ENCODE results near the gene CPTP.

CPTP gene

DNA sequence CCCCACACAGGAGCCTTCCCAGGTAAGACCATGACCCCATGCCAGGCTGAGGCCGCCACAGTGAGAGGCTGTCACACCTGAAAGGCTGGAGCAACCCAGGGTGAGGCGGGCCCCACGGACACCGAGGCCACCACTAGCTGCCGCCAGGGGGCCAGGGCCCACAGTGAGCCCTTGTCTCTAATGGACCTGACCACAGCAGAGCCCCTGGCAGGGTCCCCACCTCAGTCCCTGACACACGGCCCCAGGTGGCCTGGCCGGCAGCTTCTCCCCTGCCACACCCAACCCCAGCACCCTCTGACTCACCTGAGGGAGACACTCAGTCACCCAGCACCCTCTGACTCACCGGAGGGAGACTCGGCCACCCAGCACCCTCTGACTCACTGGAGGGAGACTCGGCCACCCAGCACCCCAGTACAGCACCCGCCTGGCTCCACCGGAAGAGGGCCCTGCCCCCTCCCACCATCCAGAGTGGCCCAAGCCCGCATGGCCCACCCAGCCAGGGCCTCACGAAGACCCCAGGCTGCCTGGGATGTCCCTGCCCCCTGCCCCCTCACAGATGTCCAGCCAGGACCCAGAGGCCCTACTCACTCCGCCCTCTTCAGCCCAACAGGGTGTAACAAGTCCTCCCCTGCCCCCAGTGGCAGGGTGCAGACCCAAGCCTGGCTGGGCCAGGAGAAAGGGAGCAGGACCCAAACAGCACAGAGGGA, 20.2 kb downstream of the CPTP start:
- TF ChIP-seq, protein P1, sequence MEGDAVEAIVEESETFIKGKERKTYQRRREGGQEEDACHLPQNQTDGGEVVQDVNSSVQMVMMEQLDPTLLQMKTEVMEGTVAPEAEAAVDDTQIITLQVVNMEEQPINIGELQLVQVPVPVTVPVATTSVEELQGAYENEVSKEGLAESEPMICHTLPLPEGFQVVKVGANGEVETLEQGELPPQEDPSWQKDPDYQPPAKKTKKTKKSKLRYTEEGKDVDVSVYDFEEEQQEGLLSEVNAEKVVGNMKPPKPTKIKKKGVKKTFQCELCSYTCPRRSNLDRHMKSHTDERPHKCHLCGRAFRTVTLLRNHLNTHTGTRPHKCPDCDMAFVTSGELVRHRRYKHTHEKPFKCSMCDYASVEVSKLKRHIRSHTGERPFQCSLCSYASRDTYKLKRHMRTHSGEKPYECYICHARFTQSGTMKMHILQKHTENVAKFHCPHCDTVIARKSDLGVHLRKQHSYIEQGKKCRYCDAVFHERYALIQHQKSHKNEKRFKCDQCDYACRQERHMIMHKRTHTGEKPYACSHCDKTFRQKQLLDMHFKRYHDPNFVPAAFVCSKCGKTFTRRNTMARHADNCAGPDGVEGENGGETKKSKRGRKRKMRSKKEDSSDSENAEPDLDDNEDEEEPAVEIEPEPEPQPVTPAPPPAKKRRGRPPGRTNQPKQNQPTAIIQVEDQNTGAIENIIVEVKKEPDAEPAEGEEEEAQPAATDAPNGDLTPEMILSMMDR (IDR thresholded peaks at IDR 0.05) = peak; percentile 75

DNA sequence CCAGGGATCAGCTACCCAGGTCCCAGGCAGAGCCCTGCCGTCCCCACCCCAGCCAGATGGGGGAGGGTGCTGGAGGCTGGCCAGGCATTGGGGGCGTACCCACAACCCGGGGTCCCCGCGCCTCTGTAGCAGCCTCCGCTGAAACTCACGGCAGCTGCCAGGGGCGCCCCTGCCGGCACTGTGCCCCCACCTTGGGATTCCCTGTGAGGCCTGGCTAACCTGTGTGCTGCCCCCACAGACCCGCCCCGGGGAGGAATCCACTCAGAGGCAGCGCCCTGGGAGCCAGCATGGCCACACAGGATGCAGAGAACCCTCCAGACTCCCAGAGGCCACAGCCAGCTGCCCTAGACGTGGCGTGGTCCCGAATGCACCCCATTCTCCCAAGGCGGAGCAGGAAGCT, 20.8 kb downstream of the CPTP start:
- TF ChIP-seq, protein P1 (IDR thresholded peaks at IDR 0.05) = no peak

DNA sequence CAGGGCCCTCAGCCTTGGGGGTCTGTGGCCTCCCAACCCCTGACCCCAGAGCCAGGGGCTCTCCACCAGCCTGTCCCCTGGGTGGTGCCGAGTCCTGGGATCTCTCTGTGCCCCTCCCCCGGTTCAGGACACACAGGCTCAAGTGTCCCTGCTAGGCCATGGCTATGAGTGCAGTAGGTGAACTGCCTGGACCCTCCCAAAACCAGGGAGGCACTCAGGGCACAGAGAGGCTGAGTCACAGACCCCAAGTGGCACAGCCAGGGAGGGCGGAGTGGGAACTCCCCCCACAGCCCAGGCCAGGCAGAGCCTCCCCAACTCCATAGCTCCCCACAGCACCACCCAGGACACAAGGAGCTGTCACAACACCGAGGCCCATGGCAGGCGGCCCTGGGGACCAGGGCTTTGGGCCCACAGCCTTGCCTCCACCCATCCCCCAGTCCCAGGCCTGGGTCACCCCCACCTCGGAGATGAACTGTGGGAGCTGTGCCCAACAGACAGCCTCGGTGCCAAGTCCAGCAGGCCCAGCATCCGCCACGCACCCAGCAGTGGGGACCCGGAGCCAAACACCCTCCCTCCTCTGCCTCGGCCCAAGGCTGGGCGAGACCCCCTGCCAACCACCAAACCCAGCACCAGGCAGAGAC, 21.4 kb downstream of the CPTP start:
- TF ChIP-seq, protein P1 (IDR thresholded peaks at IDR 0.05) = no peak

DNA sequence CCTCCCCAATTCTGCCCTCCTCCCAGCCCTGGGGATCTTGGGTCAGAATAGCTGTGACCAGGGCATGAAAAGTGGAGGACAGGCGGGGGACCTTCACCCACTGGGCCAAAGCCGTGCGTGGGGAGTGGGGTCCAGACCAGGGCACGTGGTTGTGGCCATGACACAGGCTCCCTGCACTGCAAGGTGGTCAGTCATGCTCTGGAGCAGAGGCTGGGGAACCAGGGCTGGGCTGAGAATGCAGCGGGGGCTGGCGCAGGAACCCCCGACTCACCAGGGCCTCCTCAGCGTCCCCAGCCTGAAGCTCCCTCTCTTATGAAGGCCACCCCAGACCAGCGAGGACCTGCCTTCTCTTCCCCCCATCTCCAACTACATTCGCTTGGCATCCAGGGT, 21.9 kb downstream of the CPTP start:
- TF ChIP-seq, protein P1 (IDR thresholded peaks at IDR 0.05) = no peak

DNA sequence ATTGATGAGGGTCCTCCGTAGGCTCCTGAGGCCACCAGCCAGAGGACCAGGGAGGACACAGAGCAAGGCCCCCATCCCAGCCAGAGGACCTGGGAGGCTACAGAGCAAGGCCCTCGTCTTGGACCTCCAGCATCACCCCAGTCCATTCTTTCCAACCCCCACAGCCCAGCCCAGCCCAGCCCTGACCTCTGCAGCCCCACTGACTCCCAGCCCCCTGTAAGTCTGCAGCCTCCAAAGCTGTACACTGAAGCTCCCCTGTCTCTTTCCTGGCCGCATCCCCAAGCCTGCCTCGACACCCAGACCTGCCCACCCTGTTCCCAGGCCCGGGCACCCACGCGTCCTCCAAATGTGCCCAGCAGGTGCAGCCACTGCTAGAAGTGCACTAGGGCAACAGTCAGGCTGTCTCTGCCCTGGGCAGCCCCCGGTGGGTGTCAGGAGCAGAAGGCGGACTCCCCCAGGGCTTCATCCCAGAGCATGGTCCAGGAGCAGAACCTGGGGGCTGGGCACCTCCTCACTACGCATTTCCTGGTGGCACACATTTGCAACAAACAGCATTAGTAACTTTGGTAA, 22.5 kb downstream of the CPTP start:
- TF ChIP-seq, protein P1 (IDR thresholded peaks at IDR 0.05) = no peak

DNA sequence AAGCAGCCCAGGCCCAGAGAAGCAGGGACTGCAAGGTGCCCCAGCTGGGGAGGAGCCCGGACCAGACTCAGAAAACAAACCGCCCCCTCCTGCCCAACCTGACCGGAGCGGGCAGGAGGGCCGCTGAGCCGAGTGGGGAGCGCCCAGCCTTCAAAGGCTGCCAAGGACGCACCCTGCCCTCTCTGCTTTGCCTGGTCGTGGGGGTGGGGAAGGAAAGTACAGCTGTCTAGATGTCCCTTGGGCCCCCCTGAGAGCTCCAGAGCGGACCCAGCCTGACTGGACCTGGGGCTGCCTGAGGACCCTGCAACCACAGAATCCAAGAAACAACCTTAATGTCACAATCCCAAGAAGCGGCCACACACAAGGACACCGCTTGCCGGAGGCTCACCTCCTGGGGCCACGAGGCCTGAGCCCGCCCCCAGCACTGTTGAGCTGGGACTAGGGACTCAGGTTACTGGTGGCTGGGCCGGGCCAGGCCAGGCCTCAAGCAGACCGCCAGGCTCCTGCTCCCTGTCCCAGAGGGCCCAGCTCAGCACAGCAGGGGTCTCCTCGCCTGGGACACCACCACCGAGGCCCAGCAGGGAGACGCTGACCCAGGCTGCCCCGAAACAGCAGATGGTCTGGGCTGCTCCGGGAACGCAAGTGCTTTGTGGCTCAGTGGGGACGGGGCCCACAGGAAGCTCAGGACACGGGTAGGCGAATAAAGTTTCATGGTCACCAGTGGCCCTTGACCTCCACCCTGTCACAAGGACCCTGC, 23.2 kb downstream of the CPTP start:
- TF ChIP-seq, protein P1 (IDR thresholded peaks at IDR 0.05) = no peak

DNA sequence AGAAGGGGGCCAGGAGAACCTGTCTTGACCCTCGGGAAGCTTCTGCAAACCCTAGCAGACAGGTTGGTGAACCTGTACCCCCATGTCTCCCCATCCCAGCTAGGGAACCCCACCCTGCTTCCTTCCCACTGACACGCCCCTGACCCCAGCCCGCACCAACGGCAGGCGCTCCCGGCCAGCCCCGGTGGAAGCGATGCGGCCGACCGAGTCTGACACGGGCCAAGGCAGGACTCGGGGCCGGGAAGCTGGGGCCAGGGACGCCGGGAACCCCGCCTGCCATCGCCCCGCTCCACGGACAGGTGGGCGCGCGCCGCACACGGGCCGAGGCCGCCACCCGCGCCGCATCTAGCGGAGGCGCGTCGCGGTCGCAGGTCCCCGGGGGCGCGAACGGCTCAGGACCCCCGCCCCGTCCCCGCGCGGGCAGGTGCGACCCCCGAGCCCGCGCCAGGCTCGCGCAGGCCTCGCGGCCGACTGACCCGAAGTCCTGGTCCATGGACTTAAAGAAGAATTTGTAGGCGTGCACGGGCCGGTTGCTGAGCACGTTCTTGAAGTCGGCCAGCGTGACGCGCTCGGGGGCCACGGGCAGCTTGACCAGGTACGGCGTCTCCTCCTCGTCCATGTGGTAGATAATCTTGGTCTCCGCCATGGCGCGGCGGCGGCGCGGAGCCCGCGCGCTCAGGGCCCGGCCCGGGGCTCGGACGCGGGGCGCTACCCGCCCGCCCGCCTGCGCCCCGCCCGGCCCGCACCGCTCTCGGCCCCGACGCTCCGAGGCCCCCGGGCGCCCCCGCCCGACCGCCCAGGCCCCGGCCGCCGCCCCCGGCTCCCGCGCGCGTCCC, 24.0 kb downstream of the CPTP start:
- TF ChIP-seq, protein P1 (IDR thresholded peaks at IDR 0.05) = no peak
